A549 (cell line): ENCODE results near the gene SRRM1.

Experiments
- CBX2 ChIP-seq: fragments of 200-600 bp; sonication (generic); IDR thresholded peaks from 2 replicates; pipeline ENCODE4 v1.6.1; 2016; ENCODE audit warnings: low read depth, mild to moderate bottlenecking, borderline replicate concordance
- CTCF ChIP-seq: fragments of >200 bp; sonication (Bioruptor Twin); formaldehyde crosslinking; IDR thresholded peaks from 3 replicates; pipeline ENCODE4 v1.5.1; 2016
- JUN ChIP-seq, 2 experiments: fragments of >200 bp; sonication (Bioruptor Twin); formaldehyde crosslinking; IDR thresholded peaks; 2 replicates in 1 of 2; 3 replicates in 1 of 2; pipeline ENCODE4 v1.6.1; 2016 to 2017
- MAX ChIP-seq: IDR thresholded peaks from 2 replicates; pipeline ENCODE4 v1.6.1; 2012
- PBX3 ChIP-seq: IDR thresholded peaks from 2 replicates; pipeline ENCODE4 v1.6.1; 2012
- POLR2A ChIP-seq: IDR thresholded peaks from 2 replicates; pipeline ENCODE4 v1.6.1; 2012; ENCODE audit warnings: mild to moderate bottlenecking, low read length
- RAD21 ChIP-seq, 2 experiments: fragments of >200 bp in 1 of 2; sonication (Bioruptor Twin) in 1 of 2; formaldehyde crosslinking in 1 of 2; IDR thresholded peaks in 1 of 2; conservative IDR thresholded peaks in 1 of 2; 2 replicates in 1 of 2; 3 replicates in 1 of 2; pipeline ENCODE4 v1.6.1; 2012 to 2018; ENCODE audit warnings: inconsistent platforms in 1 of 2
- RCOR1 ChIP-seq: fragments of 150-350 bp; IDR thresholded peaks from 2 replicates; pipeline ENCODE4 v1.6.1; 2014; ENCODE audit warnings: antibody characterized with exemption, low read length, low read depth
- REST ChIP-seq: fragments of 200-600 bp; sonication (generic); IDR thresholded peaks from 2 replicates; pipeline ENCODE4 v1.6.1; 2016; ENCODE audit warnings: antibody characterized with exemption, mild to moderate bottlenecking, moderate library complexity
- RFX5 ChIP-seq: fragments of 450-650 bp; IDR thresholded peaks from 2 replicates; pipeline ENCODE4 v1.7.1; 2014; ENCODE audit warnings: antibody characterized with exemption, mild to moderate bottlenecking, moderate library complexity
- RNF2 ChIP-seq: fragments of 200-600 bp; sonication (generic); IDR thresholded peaks from 2 replicates; pipeline ENCODE4 v1.6.1; 2016; ENCODE audit warnings: low read depth, mild to moderate bottlenecking, antibody characterized with exemption, moderate library complexity, borderline replicate concordance
- SMC3 ChIP-seq: fragments of >200 bp; sonication (Bioruptor Twin); formaldehyde crosslinking; IDR thresholded peaks from 3 replicates; pipeline ENCODE4 v1.6.1; 2018; ENCODE audit warnings: inconsistent platforms

- no peak for TF ChIP-seq RAD21 (conservative IDR thresholded peaks at IDR 0.05 in 1 of 2, IDR thresholded peaks at IDR 0.05 in 1 of 2)
- no peak for TF ChIP-seq RFX5
- no peak for TF ChIP-seq CTCF
- TF ChIP-seq RCOR1: no peak
- no peak for TF ChIP-seq MAX
- no peak for TF ChIP-seq SMC3
- no peak for TF ChIP-seq RNF2
- TF ChIP-seq CBX2: no peak
- no peak for TF ChIP-seq POLR2A
- TF ChIP-seq REST: no peak
- TF ChIP-seq PBX3: no peak
- TF ChIP-seq JUN (IDR thresholded peaks at IDR 0.05): no peak
Measured at GRCh38 chr1:24692351-24692980, 49.4 kb downstream of the SRRM1 start.
